CD8-positive, alpha-beta memory T cell (primary cell): ENCODE measurements around the gene TMEFF1. TPM values are rescaled to one million over a fixed set of nuclear protein-coding genes. Genes with fewer than 3 reads are reported as not detected.

Experiments
- CTCF ChIA-PET: fragments of 350-600 bp; sonication (Branson Sonifier 250); formaldehyde crosslinking; loops from one replicate; lab custom pipeline; 2021; ENCODE audit warnings: antibody characterized with exemption; lab: Charles Lee
- POLR2A ChIA-PET: fragments of 350-600 bp; sonication (Branson Sonifier 250); formaldehyde crosslinking; loops from one replicate; lab custom pipeline; 2021; ENCODE audit warnings: antibody characterized with exemption; lab: Charles Lee
- DNase-seq, 5 donors: peaks; one replicate each; pipeline versions ENCODE4 v3.0.0 to v3.0.0-alpha.2; 2020 to 2022; ENCODE audit warnings: mixed read lengths in 1 of 5
- H3K27ac ChIP-seq: one replicate; pipeline ENCODE4 v1.7.0; 2013; ENCODE audit warnings: low read depth, mild to moderate bottlenecking, low read length, moderate library complexity
- H3K27me3 ChIP-seq: 2 replicates; pipeline ENCODE4 v1.7.0; 2013; ENCODE audit warnings: low read length, mild to moderate bottlenecking; ENCODE audit not compliant: insufficient read depth, poor library complexity, severe bottlenecking
- H3K36me3 ChIP-seq: 2 replicates; pipeline ENCODE4 v1.7.0; 2013; ENCODE audit warnings: mild to moderate bottlenecking, low read length, moderate library complexity; ENCODE audit not compliant: insufficient read depth
- H3K4me1 ChIP-seq: 2 replicates; pipeline ENCODE4 v1.7.0; 2013; ENCODE audit warnings: mild to moderate bottlenecking, low read length, moderate library complexity; ENCODE audit not compliant: insufficient read depth
- H3K4me3 ChIP-seq: 2 replicates; pipeline ENCODE4 v1.7.0; 2013; ENCODE audit warnings: mild to moderate bottlenecking, low read length
- H3K9me3 ChIP-seq: 2 replicates; pipeline ENCODE4 v1.7.0; 2013; ENCODE audit warnings: mild to moderate bottlenecking, low read length
- H3K27ac Mint-ChIP-seq, 8 donors: one replicate each; pipeline ENCODE4 v1.8.0; 2020 to 2021; ENCODE audit warnings: mixed read lengths in 8 of 8, mild to moderate bottlenecking in 6 of 8, inconsistent platforms in 3 of 8, moderate library complexity in 3 of 8
- H3K27me3 Mint-ChIP-seq, 2 donors: one replicate each; pipeline ENCODE4 v1.8.0; 2020 to 2021; ENCODE audit warnings: mixed read lengths in 2 of 2, mild to moderate bottlenecking in 1 of 2, moderate library complexity in 1 of 2
- H3K36me3 Mint-ChIP-seq, 3 donors: one replicate each; pipeline ENCODE4 v1.8.0; 2020 to 2021; ENCODE audit warnings: mixed read lengths in 3 of 3, inconsistent platforms in 1 of 3, mild to moderate bottlenecking in 1 of 3
- H3K4me1 Mint-ChIP-seq, 3 donors: one replicate each; pipeline ENCODE4 v1.8.0; 2020 to 2021; ENCODE audit warnings: mixed read lengths in 3 of 3, inconsistent platforms in 1 of 3, mild to moderate bottlenecking in 1 of 3
- H3K4me3 Mint-ChIP-seq, 7 donors: one replicate each; pipeline ENCODE4 v1.8.0; 2020 to 2021; ENCODE audit warnings: mixed read lengths in 7 of 7, mild to moderate bottlenecking in 6 of 7, moderate library complexity in 4 of 7, inconsistent platforms in 2 of 7
- H3K9me3 Mint-ChIP-seq, 5 donors: one replicate each; pipeline ENCODE4 v1.8.0; 2020 to 2022; ENCODE audit warnings: mixed read lengths in 5 of 5, mild to moderate bottlenecking in 3 of 5, moderate library complexity in 2 of 5, inconsistent platforms in 1 of 5
- polyA plus RNA-seq: library from polyadenylated mRNA; unstranded; fragments of 300-500 nt; fragmentation: Illumina TruSeq; gene quantifications from one replicate; pipeline ENCODE4 v1.2.3, GENCODE V29; 2021
- total RNA-seq, 2 experiments: library from RNA; stranded (reverse); gene quantifications; one replicate each; pipeline ENCODE4 v1.2.3, GENCODE V29; 2021

Gene TMEFF1
- total and polyA plus RNA-seq, 3 experiments from 2014 or later = 0.37 to 0.38 TPM; not detected in 1

- Histone ChIP-seq H3K9me3 (no peaks in the 10 kb centered on the region), H3K27ac (no peak overlapping the region), H3K4me3 (no peak overlapping the region), H3K4me1 (no peaks in the 10 kb centered on the region), H3K27me3 (no peaks in the 10 kb centered on the region), H3K36me3 (no peaks in the 10 kb centered on the region)
- ChIA-PET CTCF (no interaction called here), POLR2A (no interaction called here)
- no peaks in the 10 kb centered on the region for H3K4me1 Mint-ChIP-seq
- H3K36me3 Mint-ChIP-seq = peaks cover 0 to 3% (median 0%) of the 10 kb centered on the region in 3 donors
- peaks cover 0 to 6% (median 2%) of the 10 kb centered on the region in 5 donors for H3K9me3 Mint-ChIP-seq
- no peak for DNase-seq
- H3K27ac Mint-ChIP-seq = no peak overlapping the region
- H3K4me3 Mint-ChIP-seq = no peak overlapping the region
- H3K27me3 Mint-ChIP-seq = no peaks in the 10 kb centered on the region
Measured at GRCh38 chr9:100534401-100534800, 61.5 kb downstream of the TMEFF1 start.

GRCh38 chr9:100540327-100540726, 67.4 kb downstream of the TMEFF1 start:
- no peak overlapping the region for H3K27ac ChIP-seq
- H3K36me3 ChIP-seq = no peaks in the 10 kb centered on the region
- H3K9me3 Mint-ChIP-seq = peaks cover 0 to 8% (median 6%) of the 10 kb centered on the region in 5 donors
- peaks cover 2 to 25% (median 4%) of the 10 kb centered on the region in 3 donors for H3K36me3 Mint-ChIP-seq
- H3K4me1 ChIP-seq = no peaks in the 10 kb centered on the region
- H3K9me3 ChIP-seq = no peaks in the 10 kb centered on the region
- peaks cover 0 to 3% of the 10 kb centered on the region in 2 donors for H3K27me3 Mint-ChIP-seq
- no peaks in the 10 kb centered on the region for H3K27me3 ChIP-seq
- no peak overlapping the region for H3K27ac Mint-ChIP-seq
- POLR2A ChIA-PET = no interaction called here
- H3K4me1 Mint-ChIP-seq = no peaks in the 10 kb centered on the region
- DNase-seq = no peak
- no peak overlapping the region for H3K4me3 ChIP-seq
- CTCF ChIA-PET = no interaction called here
- no peak overlapping the region for H3K4me3 Mint-ChIP-seq

GRCh38 chr9:100549048-100549447, 76.1 kb downstream of the TMEFF1 start:
- no peaks in the 10 kb centered on the region for H3K36me3 ChIP-seq
- no peaks in the 10 kb centered on the region for H3K4me1 ChIP-seq
- Mint-ChIP-seq H3K4me3 (no peak overlapping the region), H3K36me3 (peaks cover 2 to 44% (median 6%) of the 10 kb centered on the region in 3 donors), H3K27me3 (peaks cover 0 to 4% of the 10 kb centered on the region in 2 donors), H3K27ac (no peak overlapping the region), H3K4me1 (no peaks in the 10 kb centered on the region), H3K9me3 (peaks cover 0 to 15% (median 11%) of the 10 kb centered on the region in 5 donors)
- H3K27ac ChIP-seq = no peak overlapping the region
- no peaks in the 10 kb centered on the region for H3K27me3 ChIP-seq
- CTCF ChIA-PET = no interaction called here
- H3K4me3 ChIP-seq = no peak overlapping the region
- POLR2A ChIA-PET = no interaction called here
- no peak for DNase-seq
- H3K9me3 ChIP-seq = no peaks in the 10 kb centered on the region

GRCh38 chr9:100554935-100555401, 82.0 kb downstream of the TMEFF1 start:
- ChIA-PET CTCF (no interaction called here), POLR2A (no interaction called here)
- no peaks in the 10 kb centered on the region for H3K27me3 ChIP-seq
- H3K4me3 ChIP-seq = no peak overlapping the region
- H3K36me3 ChIP-seq = no peaks in the 10 kb centered on the region
- no peak overlapping the region for H3K27ac ChIP-seq
- no peaks in the 10 kb centered on the region for H3K4me1 Mint-ChIP-seq
- no peaks in the 10 kb centered on the region for H3K4me1 ChIP-seq
- no peak overlapping the region for H3K27ac Mint-ChIP-seq
- no peaks in the 10 kb centered on the region for H3K9me3 ChIP-seq
- H3K27me3 Mint-ChIP-seq = no peaks in the 10 kb centered on the region
- H3K4me3 Mint-ChIP-seq = no peak overlapping the region
- DNase-seq = no peak
- H3K36me3 Mint-ChIP-seq = peaks cover 0 to 8% (median 3%) of the 10 kb centered on the region in 3 donors
- H3K9me3 Mint-ChIP-seq = no peaks in the 10 kb centered on the region

- H3K4me3 ChIP-seq = no peak overlapping the region
- no peaks in the 10 kb centered on the region for H3K9me3 ChIP-seq
- no peaks in the 10 kb centered on the region for H3K27me3 ChIP-seq
- ChIA-PET CTCF (no interaction called here), POLR2A (no interaction called here)
- H3K4me1 Mint-ChIP-seq = no peaks in the 10 kb centered on the region
- DNase-seq = no peak
- no peaks in the 10 kb centered on the region for H3K27me3 Mint-ChIP-seq
- H3K4me1 ChIP-seq = no peaks in the 10 kb centered on the region
- no peak overlapping the region for H3K27ac ChIP-seq
- H3K9me3 Mint-ChIP-seq = no peaks in the 10 kb centered on the region
- H3K36me3 Mint-ChIP-seq = peaks cover 0 to 3% (median 1%) of the 10 kb centered on the region in 3 donors
- H3K36me3 ChIP-seq = no peaks in the 10 kb centered on the region
- H3K27ac Mint-ChIP-seq = no peak overlapping the region
- no peak overlapping the region for H3K4me3 Mint-ChIP-seq
Measured at GRCh38 chr9:100555471-100555870, 82.5 kb downstream of the TMEFF1 start.

- Histone ChIP-seq H3K4me3 (no peak overlapping the region), H3K9me3 (no peaks in the 10 kb centered on the region), H3K4me1 (no peaks in the 10 kb centered on the region), H3K27ac (no peak overlapping the region), H3K27me3 (no peaks in the 10 kb centered on the region), H3K36me3 (no peaks in the 10 kb centered on the region)
- POLR2A ChIA-PET = no interaction called here
- CTCF ChIA-PET = no interaction called here
- H3K27me3 Mint-ChIP-seq = no peaks in the 10 kb centered on the region
- no peak for DNase-seq
- H3K4me3 Mint-ChIP-seq = no peak overlapping the region
- H3K9me3 Mint-ChIP-seq = no peaks in the 10 kb centered on the region
- no peaks in the 10 kb centered on the region for H3K4me1 Mint-ChIP-seq
- no peak overlapping the region for H3K27ac Mint-ChIP-seq
- H3K36me3 Mint-ChIP-seq = peaks cover 0 to 1% (median 0%) of the 10 kb centered on the region in 3 donors
Measured at GRCh38 chr9:100557053-100557452, 84.1 kb downstream of the TMEFF1 start.

GRCh38 chr9:100561256-100561655, 88.3 kb downstream of the TMEFF1 start:
- H3K4me1 ChIP-seq = no peaks in the 10 kb centered on the region
- no peaks in the 10 kb centered on the region for H3K36me3 ChIP-seq
- Mint-ChIP-seq H3K36me3 (peaks cover 0 to 1% (median 0%) of the 10 kb centered on the region in 3 donors), H3K27me3 (no peaks in the 10 kb centered on the region), H3K4me1 (no peaks in the 10 kb centered on the region), H3K4me3 (no peak overlapping the region), H3K9me3 (no peaks in the 10 kb centered on the region), H3K27ac (no peak overlapping the region)
- H3K4me3 ChIP-seq = no peak overlapping the region
- H3K27ac ChIP-seq = no peak overlapping the region
- no peak for DNase-seq
- CTCF ChIA-PET = no interaction called here
- no peaks in the 10 kb centered on the region for H3K9me3 ChIP-seq
- POLR2A ChIA-PET = no interaction called here
- H3K27me3 ChIP-seq = no peaks in the 10 kb centered on the region

GRCh38 chr9:100567856-100568255, 94.9 kb downstream of the TMEFF1 start:
- H3K27me3 ChIP-seq = no peaks in the 10 kb centered on the region
- H3K4me3 Mint-ChIP-seq = no peak overlapping the region
- ChIA-PET CTCF (no interaction called here), POLR2A (no interaction called here)
- no peak overlapping the region for H3K4me3 ChIP-seq
- H3K36me3 ChIP-seq = no peaks in the 10 kb centered on the region
- no peak for DNase-seq
- H3K9me3 Mint-ChIP-seq = peaks cover 0 to 5% (median 0%) of the 10 kb centered on the region in 5 donors
- no peaks in the 10 kb centered on the region for H3K4me1 ChIP-seq
- H3K27ac Mint-ChIP-seq = no peak overlapping the region
- no peaks in the 10 kb centered on the region for H3K9me3 ChIP-seq
- H3K36me3 Mint-ChIP-seq = peaks cover 0 to 7% (median 0%) of the 10 kb centered on the region in 3 donors
- peaks cover 0 to 2% of the 10 kb centered on the region in 2 donors for H3K27me3 Mint-ChIP-seq
- H3K4me1 Mint-ChIP-seq = no peaks in the 10 kb centered on the region
- H3K27ac ChIP-seq = no peak overlapping the region
